ENCODE data around the gene GOLGA6L2. TPM values are rescaled to one million over a fixed set of nuclear protein-coding genes. Genes with fewer than 3 reads are reported as not detected.

The GOLGA6L2 gene
- total RNA-seq, 1 donor from 2014 or later, result not detected

- H3K9me3 Mint-ChIP-seq, result no peaks in the 10 kb centered on the region
- no peaks in the 10 kb centered on the region for H3K36me3 Mint-ChIP-seq (ENCODE audit: low read depth)
- intact Hi-C loops (cut with micrococcal nuclease), result no loop called here
- H3K4me3 Mint-ChIP-seq (ENCODE audit: low read depth), result no peak overlapping the region
- H3K4me1 Mint-ChIP-seq (ENCODE audit: low read depth), result no peaks in the 10 kb centered on the region
- no peak for DNase-seq (ENCODE audit: low spot score)
- H3K27ac Mint-ChIP-seq, result no peak overlapping the region
- H3K27me3 Mint-ChIP-seq (ENCODE audit: low read depth), result no peaks in the 10 kb centered on the region
Measured at GRCh38 chr15:23397779-23398178, 49.3 kb downstream of the GOLGA6L2 start.

DNA sequence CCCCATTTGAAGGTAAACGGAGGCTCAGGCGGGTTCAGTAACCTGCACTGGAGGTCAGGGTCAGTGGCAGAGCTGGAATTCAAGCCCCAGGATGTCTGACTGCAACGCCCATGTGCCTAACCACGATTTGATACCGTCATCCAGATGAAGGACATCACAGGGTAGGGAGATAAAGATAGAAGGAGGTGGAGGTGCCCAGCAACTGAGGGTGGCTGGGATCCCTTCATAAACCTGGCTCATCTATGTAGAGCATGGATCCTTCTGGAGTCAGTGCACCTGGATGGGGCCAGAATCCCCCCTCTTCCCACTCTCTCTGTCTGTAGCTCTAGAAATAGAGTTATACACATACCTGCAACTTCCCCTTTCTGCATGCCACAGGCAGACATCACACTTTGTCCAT, 51.2 kb downstream of the GOLGA6L2 start:
- Mint-ChIP-seq H3K4me1 (ENCODE audit: low read depth) (no peaks in the 10 kb centered on the region), H3K27ac (no peak overlapping the region), H3K36me3 (ENCODE audit: low read depth) (no peaks in the 10 kb centered on the region), H3K9me3 (no peaks in the 10 kb centered on the region), H3K4me3 (ENCODE audit: low read depth) (no peak overlapping the region), H3K27me3 (ENCODE audit: low read depth) (no peaks in the 10 kb centered on the region)
- DNase-seq (ENCODE audit: low spot score), result no peak
- intact Hi-C loops (cut with micrococcal nuclease), result no loop called here

DNA sequence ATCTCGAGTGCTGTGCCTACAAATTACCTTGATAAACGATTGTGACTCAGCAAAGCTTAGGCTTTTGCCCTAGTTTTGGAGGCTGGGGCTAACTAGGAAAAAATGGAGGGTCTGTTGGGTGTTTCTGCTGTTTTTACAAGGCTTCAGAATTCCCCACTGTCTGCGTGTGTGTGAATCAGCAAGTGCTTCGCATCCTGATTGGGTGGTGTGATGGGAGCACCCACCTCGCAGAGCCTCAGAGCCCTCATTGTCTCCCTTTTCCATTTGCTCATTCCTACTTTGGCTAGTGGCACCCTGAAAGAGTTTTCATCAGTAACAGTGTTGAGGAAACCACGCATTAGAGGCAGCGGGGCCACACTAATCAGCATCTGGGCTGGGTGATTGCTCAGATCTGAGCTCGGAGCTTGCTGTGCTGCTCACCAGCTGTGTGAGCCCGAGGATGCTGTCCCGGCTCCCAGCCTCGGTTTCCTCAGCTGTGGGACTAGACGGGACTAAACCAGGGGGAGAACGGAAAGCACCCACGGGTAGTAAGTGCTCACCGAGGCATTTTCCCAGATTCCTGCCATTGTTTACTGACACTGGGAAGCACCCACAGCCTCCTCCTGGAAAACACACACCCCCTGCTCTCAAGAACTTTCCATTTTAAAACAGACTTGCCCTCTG, 51.9 kb downstream of the GOLGA6L2 start:
- Mint-ChIP-seq H3K4me1 (ENCODE audit: low read depth) (no peaks in the 10 kb centered on the region), H3K4me3 (ENCODE audit: low read depth) (no peak overlapping the region), H3K36me3 (ENCODE audit: low read depth) (no peaks in the 10 kb centered on the region), H3K27me3 (ENCODE audit: low read depth) (no peaks in the 10 kb centered on the region), H3K27ac (no peak overlapping the region), H3K9me3 (no peaks in the 10 kb centered on the region)
- intact Hi-C loops (cut with micrococcal nuclease), result no loop called here
- no peak for DNase-seq (ENCODE audit: low spot score)

Other genes starting within 250 kb of the GOLGA6L2 start
- not detected in 2 replicates for gene GOLGA6L26, start 113.0 kb downstream of the GOLGA6L2 start, total RNA-seq
- 0.16 and 0.39 TPM in 2 replicates for gene GOLGA8S, start 92.5 kb downstream of the GOLGA6L2 start, total RNA-seq
- gene MKRN3, start 118.4 kb upstream of the GOLGA6L2 start, total RNA-seq, result 1.0 and 1.9 TPM in 2 replicates
- gene MAGEL2, start 200.6 kb upstream of the GOLGA6L2 start, total RNA-seq, result not detected in 2 replicates
- gene NDN, start 240.1 kb upstream of the GOLGA6L2 start, total RNA-seq, result 4.3 and 4.8 TPM in 2 replicates

Measured in activated T-helper 2 cell treated with anti-CD3 and anti-CD28 coated beads, Interferon-gamma antibody, Interleukin-2, Interleukin-4, amounts not matched to agents 10 μg/mL and 5 μg/mL and 100 μg/mL, durations not matched to agents 14 hours and 24 hours and 36 hours (primary cell).